Smooth muscle cell of bladder (primary cell): ENCODE measurements around the gene LRCH3. TPM values are rescaled to one million over a fixed set of nuclear protein-coding genes. Genes with fewer than 3 reads are reported as not detected.

Source experiments
- total RNA-seq: library from RNA; depleted of rRNA; stranded (reverse); fragments of >200 nt; gene quantifications from 2 replicates; pipeline ENCODE4 v1.2.3, GENCODE V29; 2014

LRCH3 gene
- 54.2 and 64.0 TPM in 2 replicates for total RNA-seq

GRCh38 chr3:197791113-197791891 lies at the start of gene LRCH3:
TSS of gene LRCH3 (plus strand) at chr3:197791254. CDS start at chr3:197791279, 25 bp downstream.

DNA sequence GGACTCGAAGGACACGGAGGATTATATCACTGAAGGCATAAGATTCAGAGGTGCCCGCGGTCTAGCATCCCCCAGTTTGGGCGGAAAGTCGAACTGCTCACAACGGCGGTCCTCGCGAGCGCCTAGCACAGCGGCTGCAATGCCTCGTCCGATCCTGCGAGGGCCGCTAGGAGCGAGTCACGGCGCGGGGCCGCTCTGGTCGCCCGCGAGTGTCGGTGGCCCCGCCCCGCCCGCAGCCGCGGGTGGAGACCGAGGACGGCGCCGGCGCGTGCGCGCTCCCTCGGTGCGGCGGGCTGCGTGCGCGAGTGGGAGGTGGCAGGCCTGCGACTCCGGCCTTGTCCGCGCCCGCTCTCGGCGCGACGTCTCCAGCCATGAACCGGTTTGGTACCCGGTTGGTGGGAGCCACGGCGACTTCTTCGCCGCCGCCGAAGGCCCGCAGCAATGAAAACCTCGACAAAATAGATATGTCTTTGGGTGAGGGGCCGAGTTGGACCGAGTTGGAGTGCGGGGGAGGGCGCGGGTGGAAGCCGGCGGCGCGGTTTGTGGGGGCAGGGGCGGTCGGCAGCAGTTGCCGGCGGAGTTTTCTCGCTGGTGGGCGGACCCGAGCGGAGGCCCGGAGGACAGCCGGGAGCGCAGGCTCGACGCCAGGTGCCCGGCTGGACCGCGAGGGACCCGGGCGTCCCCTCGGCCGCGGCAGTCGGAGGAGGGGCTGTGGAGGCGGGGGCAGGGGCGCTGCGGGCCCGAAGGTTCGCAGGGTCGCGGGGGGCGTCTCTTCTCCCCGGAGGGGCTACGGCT lies 41.3 kb upstream of the LRCH3 start, which contains the start of gene FYTTD1:
FYTTD1 (plus strand) TSS at position 283 of the 795 bp plus-strand sequence; CDS start at position 372, 89 bp downstream.

Other genes starting within 250 kb of the LRCH3 start
- 3.8 and 5.5 TPM in 2 replicates for gene BDH1, start 235.3 kb upstream of the LRCH3 start, total RNA-seq
- gene RUBCN, start 54.4 kb upstream of the LRCH3 start, total RNA-seq, result 4.3 and 5.6 TPM in 2 replicates
- 32.0 and 35.9 TPM in 2 replicates for gene FYTTD1, start 41.4 kb upstream of the LRCH3 start, total RNA-seq
- 785 and 835 TPM in 2 replicates for gene RPL35A, start 158.9 kb downstream of the LRCH3 start, total RNA-seq
- 6.5 and 7.3 TPM in 2 replicates for gene LMLN, start 169.0 kb downstream of the LRCH3 start, total RNA-seq